ENCODE results near the gene BUD23. TPM values are rescaled to one million over a fixed set of nuclear protein-coding genes. Genes with fewer than 3 reads are reported as not detected.

The BUD23 gene
- total and polyA plus RNA-seq, 9 of the 15 experiments (the other 6 are each of a cell fraction or from before 2014, with no cell fraction given): 79.5 to 270 (median 150) TPM

- H3K9me1 ChIP-seq (ENCODE audit: control insufficient read depth, insufficient read depth, low read length): peaks cover 4% of the 10 kb centered on the region
- H3K36me3 ChIP-seq (ENCODE audit: control insufficient read depth, insufficient read depth, low read length): peaks cover 24% of the 10 kb centered on the region
- no peaks in the 10 kb centered on the region; a peak in 1 of 5 replicates for H3K27me3 ChIP-seq (ENCODE audit: control insufficient read depth in 2 of 2, insufficient read depth in 2 of 2, low read length in 2 of 2)
- POLR2A ChIA-PET: interaction anchor here (1.2 kb wide), 1 partner anchor 8 kb away, joined by 3 read pairs; no protein-coding TSS in a partner anchor
- DNase-seq (ENCODE audit: extremely low read depth in 1 of 4, low spot score in 3 of 4): peak in 1 of 4 experiments; percentile 3
- H3K4me1 ChIP-seq (replicated peaks in 1 of 2; ENCODE audit: control insufficient read depth in 2 of 2, insufficient read depth in 2 of 2, low read length in 2 of 2): peaks cover 2 to 51% of the 10 kb centered on the region in 2 experiments; a peak in 4 of 5 replicates
- intact Hi-C loops (cut with micrococcal nuclease) (loop anchor here (10.0 kb wide), 1 partner anchor 402 kb away; no protein-coding TSS in a partner anchor), in situ Hi-C loops (cut with MboI) (loop anchor here (10.0 kb wide), 1 partner anchor 402 kb away; no protein-coding TSS in a partner anchor)
- no TSS peak for BruUV-seq (replicated peaks)
- peak overlapping the region in 1 of 2 experiments; percentile 100; a peak in 1 of 4 replicates for H3K9ac ChIP-seq (ENCODE audit: insufficient read depth in 1 of 2, low read depth in 2 of 2, low read length in 2 of 2)
- H3K27ac ChIP-seq (ENCODE audit: extremely low read depth, low read depth, low read length): no peak overlapping the region
- 89% methylated on average over 10 of the region's 14 CpGs for WGBS (ENCODE audit: insufficient coverage, low coverage, missing lambda C conversion rate)
- TF ChIP-seq ZNF232 (CRISPR knock-in tag; IDR thresholded peaks at IDR 0.05): no peak
- TF ChIP-seq POLR2G (IDR thresholded peaks at IDR 0.05; ENCODE audit: low read depth, low read length): peak; percentile 36; the same call in 1 of the 2 replicates
- TF ChIP-seq SP2 (IDR thresholded peaks at IDR 0.05; ENCODE audit: extremely low read depth, low read depth, low read length, poor library complexity, severe bottlenecking): no peak
- TF ChIP-seq, protein P1, sequence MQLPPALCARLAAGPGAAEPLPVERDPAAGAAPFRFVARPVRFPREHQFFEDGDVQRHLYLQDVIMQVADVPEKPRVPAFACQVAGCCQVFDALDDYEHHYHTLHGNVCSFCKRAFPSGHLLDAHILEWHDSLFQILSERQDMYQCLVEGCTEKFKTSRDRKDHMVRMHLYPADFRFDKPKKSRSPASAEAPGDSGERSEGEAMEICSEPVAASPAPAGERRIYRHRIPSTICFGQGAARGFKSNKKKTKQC (CRISPR knock-in tag; IDR thresholded peaks at IDR 0.05): no peak
- TF ChIP-seq POLR2A (conservative IDR thresholded peaks at IDR 0.05): no peak
- TF ChIP-seq ZNF124 (CRISPR knock-in tag; IDR thresholded peaks at IDR 0.05): no peak
- no peak for TF ChIP-seq ETV1 (tag; conservative IDR thresholded peaks at IDR 0.05; ENCODE audit: low read depth)
- no peak for TF ChIP-seq EP400 (IDR thresholded peaks at IDR 0.05)
- 0 out of 2 replicates have a peak, but pooled peaks have one; percentile 10 for TF ChIP-seq MAX (CRISPR knock-in tag; IDR thresholded peaks at IDR 0.05)
- no peak for TF ChIP-seq ETV5 (CRISPR knock-in tag; IDR thresholded peaks at IDR 0.05; ENCODE audit: low read depth)
- no peak overlapping the region for H3K4me3 ChIP-seq
- H2AFZ ChIP-seq (ENCODE audit: low read depth, low read length): no peak overlapping the region
- H3K79me2 ChIP-seq (ENCODE audit: control insufficient read depth, insufficient read depth, low read length): peaks cover 19% of the 10 kb centered on the region
- ATAC-seq: no peak
- H4K20me1 ChIP-seq (replicated peaks; ENCODE audit: control insufficient read depth, insufficient read depth, low read length): peaks cover 21% of the 10 kb centered on the region
- no peak overlapping the region for H3K4me2 ChIP-seq (ENCODE audit: insufficient read depth, low read length)
- FAIRE-seq: no peak
- no peaks in the 10 kb centered on the region for H3K9me3 ChIP-seq (replicated peaks; ENCODE audit: control insufficient read depth, insufficient read depth, low read depth, low read length)
- CTCF ChIA-PET (ENCODE audit: low intra/inter-chr PET ratio): no interaction called here
Observed at GRCh38 chr7:73736885-73737284, 53.5 kb downstream of the BUD23 start.
